ENCODE measurements around the gene ATF6.
A peak's percentile ranks its signal among the peaks of the same experiment; 100 is the strongest.
"Not testable (repeated sequence)": the region's sequence is repeated elsewhere in the genome, so short reads cannot be mapped to it uniquely, and the experiment has no call there.

ATF6 gene, protein sequence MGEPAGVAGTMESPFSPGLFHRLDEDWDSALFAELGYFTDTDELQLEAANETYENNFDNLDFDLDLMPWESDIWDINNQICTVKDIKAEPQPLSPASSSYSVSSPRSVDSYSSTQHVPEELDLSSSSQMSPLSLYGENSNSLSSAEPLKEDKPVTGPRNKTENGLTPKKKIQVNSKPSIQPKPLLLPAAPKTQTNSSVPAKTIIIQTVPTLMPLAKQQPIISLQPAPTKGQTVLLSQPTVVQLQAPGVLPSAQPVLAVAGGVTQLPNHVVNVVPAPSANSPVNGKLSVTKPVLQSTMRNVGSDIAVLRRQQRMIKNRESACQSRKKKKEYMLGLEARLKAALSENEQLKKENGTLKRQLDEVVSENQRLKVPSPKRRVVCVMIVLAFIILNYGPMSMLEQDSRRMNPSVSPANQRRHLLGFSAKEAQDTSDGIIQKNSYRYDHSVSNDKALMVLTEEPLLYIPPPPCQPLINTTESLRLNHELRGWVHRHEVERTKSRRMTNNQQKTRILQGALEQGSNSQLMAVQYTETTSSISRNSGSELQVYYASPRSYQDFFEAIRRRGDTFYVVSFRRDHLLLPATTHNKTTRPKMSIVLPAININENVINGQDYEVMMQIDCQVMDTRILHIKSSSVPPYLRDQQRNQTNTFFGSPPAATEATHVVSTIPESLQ

DNA sequence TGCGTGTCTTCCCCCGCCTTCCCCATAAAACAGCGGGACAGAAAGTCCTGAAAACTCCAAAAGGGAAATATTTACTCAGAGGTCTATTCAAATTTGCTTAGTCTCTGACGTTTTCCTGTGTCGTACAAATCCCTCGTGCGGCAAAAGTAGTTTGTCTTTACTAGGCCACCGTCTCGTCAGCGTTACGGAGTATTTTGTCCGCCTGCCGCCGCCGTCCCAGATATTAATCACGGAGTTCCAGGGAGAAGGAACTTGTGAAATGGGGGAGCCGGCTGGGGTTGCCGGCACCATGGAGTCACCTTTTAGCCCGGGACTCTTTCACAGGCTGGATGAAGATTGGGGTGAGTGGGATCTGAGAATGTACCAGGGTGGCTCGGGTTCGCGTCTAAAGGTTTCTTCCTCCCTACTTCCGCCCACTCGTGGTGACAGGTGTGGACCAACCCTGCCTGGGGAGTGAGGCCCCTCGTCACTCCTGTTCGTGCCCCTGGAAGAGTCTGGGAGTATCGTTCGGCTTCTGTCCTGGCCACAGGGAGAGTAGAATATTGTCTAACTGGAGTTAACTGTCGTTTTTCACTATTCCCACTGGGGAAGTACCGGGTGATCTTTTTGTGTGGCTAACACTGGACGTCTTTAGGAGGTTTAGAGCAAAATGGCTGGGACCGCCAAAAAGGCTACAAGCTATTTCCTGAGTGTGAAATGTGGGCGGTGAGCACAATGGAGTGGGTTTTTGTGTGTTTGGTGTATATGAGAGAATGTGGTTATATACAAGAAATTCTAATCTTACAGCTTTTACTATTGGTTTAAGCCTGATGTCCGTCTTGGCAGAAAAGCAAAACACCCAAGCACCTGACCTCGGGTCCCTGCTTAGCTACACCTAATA, at the start of gene ATF6:
Gene ATF6, plus strand, starts transcription at position 219 of the 880 bp plus-strand sequence. Its CDS starts 41 bp downstream, at position 260.
- peak; percentile 79 for DNase-seq

DNA sequence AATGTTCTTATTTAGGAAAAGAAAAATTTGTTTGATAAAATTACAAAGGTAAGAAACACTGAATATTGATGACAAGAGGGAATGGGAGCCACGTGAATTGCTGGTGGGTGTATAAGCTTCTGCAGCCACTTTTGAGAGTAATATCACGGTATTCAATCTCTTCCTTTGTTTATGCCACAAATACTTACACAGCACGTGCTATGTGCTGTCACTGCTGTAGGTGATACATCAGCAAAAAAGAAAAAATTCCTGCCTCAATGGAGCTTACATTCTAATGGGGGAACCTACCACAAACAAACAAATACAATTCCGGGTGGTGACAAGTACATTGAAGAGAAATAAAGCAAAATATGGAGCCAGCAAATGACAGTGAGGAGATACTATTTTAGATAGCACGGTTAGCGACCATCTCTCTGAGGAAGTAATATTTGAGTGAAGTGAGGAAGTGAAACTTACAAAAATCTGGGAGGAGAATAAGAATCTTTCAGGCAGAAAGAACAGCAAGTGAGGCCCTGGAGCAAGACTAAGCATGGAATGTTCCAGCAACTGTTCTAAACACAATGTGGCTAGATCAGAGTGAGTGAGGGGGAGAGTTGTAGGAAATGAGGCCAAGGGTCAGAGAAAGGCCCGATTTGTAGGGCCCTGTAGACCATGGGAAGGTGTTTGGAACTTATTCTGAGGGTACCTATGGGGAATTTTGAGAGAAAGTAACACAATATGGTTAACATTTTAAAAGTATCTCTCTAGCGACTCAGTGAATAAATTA, 47.4 kb upstream of the ATF6 start:
- no peak for DNase-seq

DNA sequence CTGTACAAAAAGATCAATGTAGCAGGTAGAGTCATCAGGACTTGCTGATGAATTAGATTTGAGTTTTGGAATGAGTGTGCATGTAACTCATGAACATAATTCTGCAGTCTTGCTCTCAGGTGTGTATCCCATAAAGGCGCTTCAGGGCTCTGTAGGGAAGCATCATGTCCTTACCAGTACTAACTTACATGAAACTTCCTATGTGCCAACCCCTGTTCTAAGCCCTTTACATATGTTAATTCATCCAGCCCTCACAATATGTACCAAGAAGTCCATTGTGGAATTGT, 46.9 kb upstream of the ATF6 start:
- no peak for DNase-seq

DNA sequence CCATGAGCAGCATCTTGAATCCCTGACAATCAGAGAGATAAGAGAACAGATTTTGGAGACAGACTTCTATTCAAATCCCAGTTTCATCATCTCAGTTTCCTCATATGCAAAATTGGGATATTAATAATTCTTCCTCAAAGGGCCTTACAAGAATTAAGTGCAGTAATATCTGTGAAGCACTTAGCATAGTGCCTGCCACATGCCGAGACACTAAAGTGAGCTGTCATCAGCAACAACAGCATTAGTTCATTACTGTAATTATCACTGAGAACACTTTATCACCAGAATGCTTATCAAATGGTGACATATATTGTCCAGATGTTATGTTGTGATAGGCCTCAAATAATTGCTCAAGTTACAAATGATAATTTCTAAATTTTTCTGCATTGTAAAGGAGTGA, 45.7 kb upstream of the ATF6 start:
- DNase-seq, result no peak

DNA sequence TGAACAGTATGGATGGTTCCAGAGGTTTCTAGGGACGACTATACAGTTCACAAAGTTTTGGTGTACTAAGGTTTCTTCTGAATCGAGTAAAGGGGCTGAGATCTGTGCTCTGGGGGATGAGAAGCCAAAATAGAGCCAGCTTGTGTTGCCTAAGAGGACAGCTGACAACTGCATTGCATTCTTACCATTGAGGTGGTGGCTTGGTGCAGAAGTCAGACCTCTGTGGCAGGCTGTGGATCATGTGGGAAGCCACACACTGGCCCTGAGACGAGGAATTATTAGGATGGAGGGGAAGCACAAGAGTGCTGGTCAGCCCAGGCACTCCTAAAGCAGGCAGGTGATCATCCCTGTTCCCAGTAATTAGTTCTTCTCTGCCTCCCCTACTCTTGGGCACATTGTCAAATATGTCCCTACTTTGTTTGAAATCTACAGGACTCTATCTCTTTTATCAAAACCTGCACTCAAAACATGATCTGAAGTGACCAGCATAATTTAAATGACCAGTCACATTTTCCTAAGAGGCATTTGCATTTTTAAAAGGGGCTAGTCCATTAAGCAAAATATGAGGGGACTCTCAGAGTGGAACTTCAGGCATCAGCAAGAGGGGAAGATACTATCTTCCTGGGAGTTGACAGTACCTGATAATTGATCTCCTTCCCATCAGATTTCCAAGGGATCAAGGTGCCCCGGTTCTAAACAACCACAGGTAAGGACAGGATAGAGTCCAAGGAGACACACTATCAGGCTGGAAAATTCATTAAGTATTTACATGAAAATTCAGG, 45.0 kb upstream of the ATF6 start, which contains the start of gene FCRLB:
Gene FCRLB, plus strand, starts transcription at position 589 of the 782 bp plus-strand sequence. CDS start 1,129 bp downstream, outside the sequence.
- no peak for DNase-seq

DNA sequence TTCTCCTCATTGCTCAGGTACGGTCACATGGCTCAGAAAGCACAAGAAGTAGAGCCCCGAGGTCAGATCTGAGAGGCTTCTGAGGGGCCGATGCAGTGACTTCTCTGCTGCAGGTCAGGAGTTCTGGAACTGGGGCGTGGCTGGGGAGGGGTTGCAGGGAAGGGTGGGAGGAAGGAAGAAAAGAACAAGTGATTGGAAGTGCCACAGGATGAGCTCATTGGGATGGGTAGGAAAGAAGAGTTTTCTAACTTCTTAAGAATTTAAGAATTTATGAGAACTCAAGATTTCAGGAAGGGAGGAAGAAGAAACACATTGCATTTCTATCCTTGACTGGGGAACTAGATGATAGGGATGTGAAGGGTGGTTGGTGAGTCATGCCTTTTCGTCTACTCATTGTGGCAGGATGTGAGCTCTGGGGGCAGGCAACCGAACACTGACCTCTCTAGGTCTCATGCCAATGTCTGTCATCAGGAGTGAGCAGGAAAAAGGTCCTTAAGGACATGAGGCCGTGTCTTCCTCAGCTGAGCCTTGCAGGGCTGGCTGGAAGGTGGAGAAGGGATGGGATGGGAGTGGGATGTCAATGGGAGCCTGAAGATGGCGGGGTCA, 44.3 kb upstream of the ATF6 start:
- no peak for DNase-seq

DNA sequence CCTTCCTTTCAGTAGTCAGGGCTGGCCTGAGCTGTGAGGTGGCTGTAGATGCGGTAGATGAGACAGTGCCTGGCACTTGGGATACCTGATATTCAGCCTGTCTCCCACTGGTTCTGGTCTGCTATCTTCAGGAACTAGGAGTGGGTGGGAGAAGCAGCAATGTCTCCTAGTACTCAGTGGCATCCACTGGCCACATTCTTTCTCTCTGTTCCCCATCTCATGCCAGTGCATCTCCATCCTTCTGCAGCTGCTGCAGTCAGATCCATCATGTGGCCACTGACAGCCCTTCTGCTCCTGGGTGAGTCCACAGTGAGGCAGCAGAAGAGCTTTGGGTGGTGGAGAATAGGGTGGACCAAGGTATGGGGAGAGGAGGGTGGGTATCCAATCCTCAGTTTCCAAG, 43.7 kb upstream of the ATF6 start:
- no peak for DNase-seq

DNA sequence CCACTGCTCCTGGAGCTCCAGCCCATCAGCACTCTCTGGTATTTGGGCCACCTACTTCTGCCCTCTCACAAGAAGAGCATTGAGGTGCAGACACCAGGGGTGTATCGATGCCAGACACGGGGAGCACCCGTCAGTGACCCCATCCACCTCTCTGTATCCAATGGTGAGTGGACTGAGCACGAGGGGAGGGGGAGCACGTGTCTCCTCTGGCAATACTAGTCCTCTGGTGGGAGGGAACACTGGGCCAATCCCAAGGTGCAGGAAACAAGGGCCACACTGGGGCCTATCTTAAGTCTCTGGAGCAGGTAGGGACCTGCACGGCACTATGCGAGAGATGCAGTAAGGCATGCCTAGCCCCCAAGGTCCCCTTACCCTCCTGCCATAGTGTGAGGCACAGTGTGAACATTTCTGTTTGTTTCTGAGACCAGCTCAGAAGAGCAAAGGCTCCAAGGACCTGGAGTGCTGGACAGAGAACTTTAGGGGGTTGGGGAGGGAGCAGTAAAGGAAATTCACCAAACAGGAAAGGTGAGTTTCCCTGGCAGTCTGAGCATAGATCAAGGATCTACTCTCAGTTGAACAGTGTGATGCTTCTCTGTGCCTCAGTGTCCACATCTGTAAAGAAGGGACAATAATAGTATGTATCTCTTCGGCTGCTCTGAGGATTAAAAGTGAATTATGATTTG, 42.5 kb upstream of the ATF6 start:
- no peak for DNase-seq

DNA sequence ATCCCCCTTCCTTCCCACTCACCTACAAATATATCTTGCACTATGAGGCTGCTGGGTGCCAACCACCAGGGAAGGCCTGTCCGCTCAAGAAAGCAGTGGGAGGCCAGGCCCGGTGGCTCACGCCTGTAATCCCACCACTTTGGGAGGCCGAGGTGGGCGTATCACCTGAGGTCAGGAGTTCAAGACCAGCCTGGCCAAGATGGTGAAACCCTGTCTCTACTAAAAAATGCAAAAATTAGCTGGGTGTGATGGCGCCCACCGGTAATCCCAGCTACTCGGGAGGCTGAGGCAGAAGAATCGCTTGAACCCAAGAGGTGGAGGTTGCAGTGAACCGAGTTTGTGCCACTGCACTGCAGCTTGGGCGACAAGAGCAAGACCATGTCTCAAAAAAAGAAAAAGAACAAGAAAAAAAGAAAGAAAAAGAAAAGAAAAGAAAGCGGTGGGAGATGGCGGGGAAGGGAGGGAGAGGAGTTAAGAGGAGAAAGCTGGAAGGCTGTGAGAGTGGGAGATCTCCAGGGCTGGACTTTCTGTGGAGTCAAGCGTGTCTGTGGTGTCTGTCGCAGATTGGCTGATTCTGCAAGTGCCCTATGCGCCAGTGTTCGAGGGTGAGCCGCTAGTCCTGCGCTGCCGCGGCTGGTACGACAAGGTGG, 40.7 kb upstream of the ATF6 start:
- not testable (repeated sequence) for DNase-seq

DNA sequence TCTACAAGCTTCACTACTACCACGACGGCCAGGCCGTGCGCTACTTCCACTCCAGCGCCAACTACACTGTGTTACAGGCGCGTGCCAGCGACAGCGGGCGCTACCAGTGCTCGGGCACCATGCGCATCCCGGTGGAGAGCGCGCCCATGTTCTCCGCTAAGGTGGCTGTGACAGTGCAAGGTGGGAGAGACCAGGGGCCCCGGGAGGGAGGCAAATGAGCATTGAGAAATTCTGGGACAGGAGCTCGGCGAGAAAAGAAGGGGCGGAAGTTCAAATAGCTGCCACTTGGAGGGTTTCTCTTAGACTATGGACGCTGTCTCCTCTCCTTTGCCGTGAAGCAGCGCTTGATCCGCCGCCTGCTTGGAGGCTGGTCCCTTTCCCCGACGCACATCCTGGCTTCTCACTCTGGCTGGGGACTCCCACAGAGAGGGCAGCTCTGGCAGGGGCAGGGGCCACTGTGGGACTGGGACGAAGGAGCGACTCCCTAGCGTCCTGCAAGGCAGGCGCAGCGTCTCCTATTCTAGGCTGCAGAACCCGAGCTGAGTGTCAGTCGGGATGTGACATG, 40.1 kb upstream of the ATF6 start:
- DNase-seq, result peak; percentile 15

DNA sequence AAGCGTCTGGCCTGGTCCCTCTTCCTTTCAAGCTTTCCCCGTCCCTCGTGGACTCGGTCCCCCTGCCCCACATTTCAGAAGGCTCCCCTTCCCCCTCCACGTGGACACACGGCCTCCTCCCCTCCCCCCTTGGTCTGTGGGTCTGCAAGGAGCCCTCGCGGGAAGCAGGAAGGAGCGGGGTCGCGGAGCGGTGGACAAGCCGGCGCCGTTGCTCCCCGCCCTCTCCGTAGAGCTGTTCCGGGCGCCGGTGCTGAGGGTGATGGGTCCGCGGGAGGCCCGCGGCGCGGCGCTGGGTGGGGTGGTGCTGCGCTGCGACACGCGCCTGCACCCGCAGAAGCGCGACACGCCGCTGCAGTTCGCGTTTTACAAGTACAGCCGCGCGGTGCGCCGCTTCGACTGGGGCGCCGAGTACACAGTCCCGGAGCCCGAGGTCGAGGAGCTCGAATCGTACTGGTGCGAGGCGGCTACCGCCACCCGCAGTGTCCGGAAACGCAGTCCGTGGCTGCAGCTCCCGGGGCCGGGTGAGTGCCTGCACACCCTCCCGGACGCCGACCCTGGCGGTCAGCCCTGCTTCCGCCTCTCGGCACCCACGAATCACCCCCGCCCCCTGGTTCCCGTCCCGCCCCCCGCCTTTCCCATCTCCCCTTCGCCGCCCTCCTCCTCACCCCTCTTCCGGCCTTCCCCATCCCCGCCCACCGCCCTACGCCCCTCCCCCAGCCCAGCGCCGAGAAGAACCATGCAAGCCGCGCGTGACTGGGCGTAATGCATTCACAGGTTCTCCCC, 39.5 kb upstream of the ATF6 start:
- DNase-seq, result peak; percentile 51

DNA sequence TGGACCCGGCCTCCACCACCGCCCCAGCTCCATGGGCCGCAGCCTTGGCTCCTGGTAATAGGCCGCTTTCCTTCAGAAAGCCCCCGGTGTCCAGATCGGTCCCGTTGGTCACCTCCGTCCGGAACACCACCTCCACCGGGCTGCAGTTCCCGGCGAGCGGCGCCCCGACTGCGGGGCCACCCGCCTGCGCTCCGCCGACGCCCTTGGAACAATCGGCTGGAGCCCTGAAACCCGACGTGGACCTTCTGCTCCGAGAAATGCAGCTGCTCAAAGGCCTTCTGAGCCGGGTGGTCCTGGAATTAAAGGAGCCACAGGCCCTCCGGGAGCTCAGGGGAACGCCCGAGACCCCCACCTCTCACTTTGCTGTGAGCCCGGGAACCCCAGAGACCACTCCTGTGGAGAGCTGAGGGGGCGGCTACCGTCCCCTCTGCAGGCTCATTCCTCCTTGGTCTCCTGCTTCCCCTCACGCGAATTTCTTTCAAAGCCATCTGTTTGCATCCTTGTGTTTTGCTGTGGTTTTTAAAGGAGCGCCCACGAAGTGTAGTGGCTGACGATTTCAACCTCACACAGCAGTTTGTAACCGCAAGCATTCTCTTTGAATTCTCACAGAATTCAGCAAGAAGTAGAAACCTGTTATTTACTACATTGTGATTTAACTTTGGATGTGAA, 38.7 kb upstream of the ATF6 start:
- DNase-seq, result no peak

DNA sequence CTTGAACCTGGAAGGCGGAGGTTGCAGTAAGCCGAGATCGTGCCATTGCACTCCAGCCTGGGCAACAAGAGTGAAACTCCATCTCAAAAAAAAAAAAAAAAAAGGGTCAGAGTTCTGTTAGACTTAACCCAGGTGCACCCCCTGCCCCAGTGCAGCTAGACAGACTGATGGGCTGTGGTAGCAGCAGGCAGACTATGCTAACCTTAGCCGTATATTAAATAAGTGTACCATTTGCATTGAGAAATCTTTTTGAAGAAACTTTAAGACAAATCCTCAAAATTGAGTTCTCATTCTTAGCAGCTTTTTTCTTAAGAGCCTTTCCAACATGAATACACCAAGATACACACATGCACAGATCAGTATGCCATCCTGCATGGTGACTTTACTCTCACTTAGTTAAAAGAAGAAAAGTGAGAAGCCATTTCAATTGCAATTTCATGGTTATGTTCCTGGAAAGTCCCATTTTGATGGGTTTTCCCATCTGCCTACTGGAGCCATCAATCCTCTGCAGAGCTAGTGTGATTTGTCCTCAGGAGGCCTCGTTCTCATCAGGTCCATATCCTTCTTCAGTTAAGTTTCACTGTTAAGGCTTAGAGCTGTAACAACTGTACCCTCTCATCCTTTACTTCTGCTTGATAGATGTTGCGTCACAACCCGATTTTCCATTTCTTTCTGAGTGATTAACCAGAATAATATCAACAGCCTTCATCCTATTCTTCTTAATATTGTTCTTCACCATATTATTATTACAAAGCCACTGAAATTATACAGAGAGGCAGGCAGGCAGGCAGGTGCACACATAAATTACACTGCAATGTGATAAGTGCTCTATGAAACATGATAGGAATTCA, 37.5 kb upstream of the ATF6 start:
- DNase-seq, result no peak

DNA sequence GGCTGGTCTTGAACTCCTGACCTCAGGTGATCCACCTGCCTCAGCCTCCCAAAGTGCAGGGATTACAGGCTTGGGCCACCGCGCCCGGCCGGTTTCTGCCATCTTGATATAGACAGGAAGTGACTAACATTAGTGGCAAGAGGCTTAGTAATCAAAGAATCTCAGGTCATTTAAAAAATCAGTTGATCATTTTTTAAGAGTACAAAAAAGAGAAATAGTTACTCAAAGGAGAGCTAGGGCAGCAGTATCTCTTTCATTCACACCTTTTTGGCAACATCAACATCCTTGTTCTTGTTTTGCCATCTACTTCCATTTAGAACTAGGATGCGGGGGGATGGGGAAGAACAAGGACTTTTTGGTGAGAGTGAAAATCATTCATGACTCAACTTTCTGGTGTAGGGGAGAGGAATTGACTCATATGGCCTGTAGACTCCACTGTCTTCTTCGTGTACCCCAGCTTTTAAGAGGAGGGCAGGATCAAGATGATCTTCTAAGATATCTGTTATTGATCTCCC, 36.0 kb upstream of the ATF6 start:
- DNase-seq, result no peak

DNA sequence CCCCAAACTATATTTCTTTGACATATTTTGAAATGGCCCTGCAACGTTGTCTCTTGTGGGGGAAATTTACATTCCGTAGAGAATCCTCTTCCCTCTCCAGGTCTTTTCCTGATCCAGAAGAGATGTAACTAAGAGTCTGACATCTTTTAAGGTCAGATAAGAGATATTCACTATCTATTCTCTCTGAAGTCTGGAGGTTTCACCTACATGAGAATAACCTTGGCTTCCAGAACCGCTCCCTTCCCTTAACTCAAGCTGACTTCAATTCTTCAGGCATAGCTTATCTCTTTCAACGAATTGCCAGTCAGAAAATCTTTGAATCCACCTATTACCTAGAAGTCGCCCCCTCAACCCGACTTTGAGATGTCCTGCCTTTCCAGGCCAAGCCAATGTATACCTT, 34.9 kb upstream of the ATF6 start:
- no peak for DNase-seq

DNA sequence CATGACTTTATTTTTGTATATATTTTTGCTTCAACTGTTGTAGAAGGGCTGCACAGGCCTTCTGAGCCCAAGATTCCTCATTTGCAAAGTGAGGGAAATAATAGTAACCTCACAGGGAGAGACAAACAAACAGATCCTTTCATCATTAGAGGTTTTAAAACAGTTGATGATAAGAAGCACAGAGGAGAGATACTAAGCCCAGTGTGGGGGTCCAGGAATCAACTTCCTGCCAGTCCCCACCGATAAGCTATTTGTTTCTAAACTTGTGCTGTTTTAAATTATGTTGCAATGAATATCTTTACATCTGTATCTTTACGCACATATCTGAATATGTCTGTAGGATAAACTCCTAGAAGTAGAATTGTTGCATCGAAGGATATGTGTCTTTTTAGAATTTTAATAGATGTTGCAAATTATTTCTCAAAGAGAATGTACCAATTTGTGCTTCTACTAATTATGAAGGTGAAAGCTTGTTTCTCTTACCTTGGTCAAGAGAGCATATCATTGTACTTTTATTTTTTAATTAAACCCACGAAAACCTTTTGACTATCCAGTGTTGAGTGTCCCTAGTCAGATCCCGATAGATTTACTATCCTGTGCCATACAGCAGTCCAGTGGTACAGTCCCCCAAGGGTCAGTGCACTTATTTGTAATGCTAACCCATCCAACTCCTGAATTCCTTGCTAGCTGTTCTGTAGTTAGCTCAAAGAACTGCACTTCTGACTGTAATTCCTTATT, 34.0 kb upstream of the ATF6 start:
- DNase-seq, result no peak

DNA sequence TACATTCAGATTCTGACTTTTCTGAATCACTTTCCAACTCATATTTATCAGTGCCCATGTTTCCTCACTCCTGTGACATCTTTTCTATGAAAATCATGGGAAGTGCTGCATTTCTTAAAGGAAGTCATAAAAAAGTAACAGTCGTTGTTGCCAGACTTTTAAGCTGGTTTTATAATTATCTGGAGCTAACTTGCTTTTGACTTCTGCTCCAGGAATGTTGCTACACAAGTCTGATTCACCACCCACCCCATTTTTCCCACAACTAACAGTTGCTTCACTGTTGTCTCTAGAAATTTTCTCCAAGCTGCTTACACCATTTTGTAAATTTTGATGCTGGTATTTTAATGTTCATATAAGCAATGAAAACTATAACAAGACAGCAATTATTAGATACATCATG, 32.6 kb upstream of the ATF6 start:
- DNase-seq, result no peak
